ENCODE measurements around the gene C1QTNF5. TPM values are rescaled to one million over a fixed set of nuclear protein-coding genes. Genes with fewer than 3 reads are reported as not detected.

Gene C1QTNF5
- total RNA-seq, 2 experiments from 2014 or later, result not detected

- ATAC-seq, result no peak
- intact Hi-C loops (cut with micrococcal nuclease), result no loop called here
- Mint-ChIP-seq H3K4me3 (no peak overlapping the region), H3K27me3 (peaks cover 44% of the 10 kb centered on the region), H3K36me3 (ENCODE audit: low read depth) (no peaks in the 10 kb centered on the region), H3K27ac (no peak overlapping the region), H3K4me1 (ENCODE audit: low read depth) (peaks cover 8% of the 10 kb centered on the region), H3K9me3 (no peaks in the 10 kb centered on the region)
- DNase-seq, result no peak
- no peak for TF ChIP-seq CTCF (IDR thresholded peaks at IDR 0.05)
- CTCF ChIA-PET, result interaction anchor here (0.6 to 9.0 kb wide), 10 partner anchors 9 to 172 kb away, joined by 3 to 241 read pairs (median 4); partner anchors contain the start of gene USP2
- POLR2A ChIA-PET, result interaction anchor here (0.6 to 0.9 kb wide), 2 partner anchors 11 to 14 kb away, joined by 3 to 4 read pairs; no protein-coding TSS in a partner anchor
Measured at GRCh38 chr11:119361941-119362725, 21.4 kb upstream of the C1QTNF5 start.

- ATAC-seq (peak; percentile 68), DNase-seq (peak; percentile 56)
- TF ChIP-seq CTCF (IDR thresholded peaks at IDR 0.05), result no peak
- Mint-ChIP-seq H3K4me1 (ENCODE audit: low read depth) (peaks cover 12% of the 10 kb centered on the region), H3K9me3 (no peaks in the 10 kb centered on the region), H3K27ac (no peak overlapping the region), H3K27me3 (peaks cover 36% of the 10 kb centered on the region), H3K36me3 (ENCODE audit: low read depth) (no peaks in the 10 kb centered on the region), H3K4me3 (no peak overlapping the region)
- ChIA-PET CTCF (interaction anchor here (0.6 to 9.0 kb wide), 9 partner anchors 8 to 114 kb away, joined by 3 to 241 read pairs (median 4); partner anchors contain the start of gene USP2), POLR2A (interaction anchor here (0.7 kb wide), 1 partner anchor 21 kb away, joined by 3 read pairs; no protein-coding TSS in a partner anchor)
- intact Hi-C loops (cut with micrococcal nuclease), result no loop called here
Measured at GRCh38 chr11:119361056-119361787, 20.5 kb upstream of the C1QTNF5 start.

- ATAC-seq (no peak), DNase-seq (no peak)
- H3K27me3 Mint-ChIP-seq, result peaks cover 28% of the 10 kb centered on the region
- TF ChIP-seq CTCF (IDR thresholded peaks at IDR 0.05), result no peak
- no peak overlapping the region for H3K27ac Mint-ChIP-seq
- no peak overlapping the region for H3K4me3 Mint-ChIP-seq
- peaks cover 11% of the 10 kb centered on the region for H3K4me1 Mint-ChIP-seq (ENCODE audit: low read depth)
- H3K9me3 Mint-ChIP-seq, result no peaks in the 10 kb centered on the region
- H3K36me3 Mint-ChIP-seq (ENCODE audit: low read depth), result no peaks in the 10 kb centered on the region
- intact Hi-C loops (cut with micrococcal nuclease), result no loop called here
- CTCF ChIA-PET, result interaction anchor here (4.8 to 9.0 kb wide), 2 partner anchors 9 to 20 kb away, joined by 55 to 241 read pairs; partner anchors contain the start of gene USP2
- POLR2A ChIA-PET, result interaction anchor here (0.7 kb wide), 1 partner anchor 10 kb away, joined by 3 read pairs; no protein-coding TSS in a partner anchor
Measured at GRCh38 chr11:119359365-119360214, 18.9 kb upstream of the C1QTNF5 start.

- intact Hi-C loops (cut with micrococcal nuclease), result loop anchor here (2.0 kb wide), 1 partner anchor 118 kb away; no protein-coding TSS in a partner anchor
- peak overlapping the region; percentile 31 for H3K4me3 Mint-ChIP-seq
Measured at GRCh38 chr11:119357074-119357473, 16.4 kb upstream of the C1QTNF5 start.

More at GRCh38 chr11:119357074-119357473, 16.4 kb upstream of the C1QTNF5 start:
- peaks cover 20% of the 10 kb centered on the region for H3K27me3 Mint-ChIP-seq
- no peak for DNase-seq
- no peak for TF ChIP-seq CTCF (IDR thresholded peaks at IDR 0.05)
- CTCF ChIA-PET, result interaction anchor here (1.0 to 9.0 kb wide), 24 partner anchors 8 to 188 kb away, joined by 3 to 241 read pairs (median 7); partner anchors contain the start of genes C1QTNF5, MFRP, NLRX1 and RNF26
- no peaks in the 10 kb centered on the region for H3K9me3 Mint-ChIP-seq
- peaks cover 8% of the 10 kb centered on the region for H3K4me1 Mint-ChIP-seq (ENCODE audit: low read depth)
- H3K36me3 Mint-ChIP-seq (ENCODE audit: low read depth), result no peaks in the 10 kb centered on the region
- no peak for ATAC-seq
- H3K27ac Mint-ChIP-seq, result no peak overlapping the region
- POLR2A ChIA-PET, result interaction anchor here (1.6 kb wide), 1 partner anchor 19 kb away, joined by 5 read pairs; no protein-coding TSS in a partner anchor

Measured in activated CD8-positive, alpha-beta T cell treated with anti-CD3 and anti-CD28 coated beads for 36 hours (primary cell).